Posterior vena cava (tissue), 2 donors: ENCODE results near the gene LRBA. TPM values are rescaled to one million over a fixed set of nuclear protein-coding genes. Genes with fewer than 3 reads are reported as not detected.
A peak's percentile ranks its signal among the peaks of the same experiment; 100 is the strongest.
"Not testable (repeated sequence)": the region's sequence is repeated elsewhere in the genome, so short reads cannot be mapped to it uniquely, and the experiment has no call there.

Experiments used
- DNase-seq: peaks from one replicate; pipeline ENCODE4 v3.0.0-alpha.2; 2020; ENCODE audit warnings: low spot score
- intact Hi-C, 2 donors: fragments of 100-400 bp; cut with DNase I; formaldehyde crosslinking; loops; one replicate each; pipeline versions ENCODE4 v1.14.1 to v1.14.2; 2022 to 2023
- total RNA-seq, 2 donors: library from RNA; stranded (reverse); fragmentation: NEBNext Ultra II Directional; extraction: Animal tissue kit (Norgen Biotek cat#: 25700); gene quantifications; one replicate each; pipeline ENCODE4 v1.2.1, GENCODE V29; 2021
- donor health status: DM: yes; HTN: yes; CAD: no.
- donor health status: DM: yes; HTN: yes; CAD: no.

LRBA gene
- total RNA-seq, 2 donors from 2014 or later = 21.0 to 23.0 TPM

DNA sequence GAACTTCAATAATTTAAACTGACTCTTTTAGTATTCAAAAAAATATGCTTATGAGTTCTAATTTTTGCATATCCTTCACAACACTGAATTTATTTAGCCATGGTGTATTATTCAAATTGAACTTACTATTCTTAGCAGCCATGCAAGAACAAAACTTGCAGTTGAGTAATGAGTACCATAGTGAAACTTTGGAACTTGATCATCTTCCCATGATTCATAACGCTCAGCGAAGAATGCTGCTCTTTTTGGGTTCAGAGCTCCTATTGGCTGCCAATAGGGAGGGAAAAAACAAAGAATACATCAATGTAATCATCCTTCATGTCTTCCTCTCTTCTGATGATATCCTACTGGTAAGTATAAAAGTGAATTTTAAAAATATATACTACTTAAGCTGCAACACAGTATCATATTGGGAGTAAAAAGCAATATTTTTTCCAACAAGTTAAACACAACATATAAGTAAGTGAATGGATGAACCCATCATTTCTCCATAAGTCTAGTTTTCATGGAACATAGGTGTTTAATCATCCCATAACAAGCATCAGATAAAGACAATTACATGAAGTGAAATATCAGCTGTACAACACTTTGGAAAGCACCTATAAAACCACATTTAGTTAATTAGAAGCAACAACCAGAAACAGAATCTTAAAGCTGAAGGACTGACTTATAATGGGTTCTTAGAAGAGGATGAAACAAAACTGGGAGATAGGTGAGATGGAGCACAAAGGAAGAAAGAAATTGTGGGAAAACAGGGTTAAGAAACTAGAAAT, 578.3 kb downstream of the LRBA start:
- DNase-seq = no peak
- intact Hi-C loops = no loop called here

DNA sequence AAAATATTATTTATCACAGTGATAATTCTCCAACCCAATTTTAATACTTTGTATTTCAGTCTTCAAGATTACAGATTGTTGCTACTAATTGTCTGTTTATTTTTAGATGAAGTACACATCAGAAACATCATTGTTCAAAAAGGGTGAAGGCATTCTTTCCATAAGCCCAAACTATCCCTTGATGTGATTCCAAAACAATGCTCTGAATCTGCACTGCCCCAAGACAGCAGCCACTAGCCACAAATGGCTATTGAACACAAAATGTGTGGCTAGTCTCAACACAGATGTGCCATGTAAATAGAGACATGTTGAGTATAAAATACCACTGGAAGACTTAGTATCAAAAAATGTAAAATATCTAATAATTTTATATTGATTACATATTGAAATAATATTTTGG, 583.9 kb downstream of the LRBA start:
- DNase-seq = no peak
- intact Hi-C loops = no loop called here

DNA sequence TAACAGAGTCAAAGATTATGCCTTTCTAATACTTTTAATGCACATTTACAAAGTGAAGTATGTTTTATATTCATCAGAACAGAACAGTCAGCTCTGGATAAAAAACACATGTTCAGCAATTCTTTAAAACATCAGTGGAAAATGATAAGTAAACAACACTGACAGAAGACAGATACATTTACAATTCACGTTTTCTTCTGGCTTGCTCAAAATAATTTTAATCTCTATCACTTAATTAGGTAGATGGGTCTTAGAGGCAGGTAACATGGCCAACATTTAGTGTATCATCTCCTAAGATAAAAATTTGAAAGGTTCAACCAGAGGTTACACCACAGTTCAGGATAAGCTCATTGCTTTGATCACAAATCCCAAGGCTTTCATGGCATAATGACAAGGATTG, 589.9 kb downstream of the LRBA start:
- intact Hi-C loops = loop anchor here in 1 of 2 donors (5.0 kb wide), 1 partner anchor 437 kb away; no protein-coding TSS in a partner anchor
- no peak for DNase-seq

DNA sequence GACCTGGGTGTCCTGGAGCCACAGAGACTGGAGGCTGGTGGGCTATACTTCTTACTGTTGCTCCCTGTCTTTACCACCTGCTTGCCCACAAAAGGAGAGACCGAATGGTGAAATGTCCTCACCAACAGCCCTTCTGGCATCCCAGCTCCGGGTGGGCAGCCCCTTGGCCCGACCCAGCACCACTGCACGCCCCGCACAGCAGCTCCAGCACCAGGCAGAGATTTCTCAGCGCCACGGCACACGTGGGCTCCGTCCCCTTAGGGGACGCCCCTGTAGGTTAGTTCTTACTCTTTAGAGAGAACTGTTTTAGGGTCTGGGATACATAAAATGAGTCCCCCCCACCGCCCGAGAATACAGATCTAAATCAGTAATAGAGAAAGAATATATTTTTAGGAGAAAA, 591.6 kb downstream of the LRBA start:
- intact Hi-C loops = no loop called here

DNA sequence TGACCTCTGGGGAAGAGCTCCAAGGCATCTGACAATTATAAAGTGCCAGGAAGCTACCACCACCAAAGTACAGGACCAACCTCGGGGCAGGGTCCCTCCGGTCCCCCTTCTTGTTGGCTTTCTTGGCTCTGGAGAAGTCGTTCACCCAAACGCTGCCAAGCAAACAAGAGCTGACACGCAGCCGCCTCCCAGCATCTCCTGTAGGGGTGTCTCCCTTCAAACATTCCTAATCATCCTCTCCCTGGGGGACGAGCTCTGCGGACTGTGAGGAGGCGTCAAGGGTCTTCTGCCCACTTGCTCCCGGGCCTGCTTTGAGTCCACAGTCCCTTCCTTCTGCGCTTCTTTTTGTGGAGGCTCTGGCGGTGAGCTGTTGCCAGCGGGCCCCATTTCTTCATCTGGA, 592.0 kb downstream of the LRBA start:
- intact Hi-C loops = no loop called here

More for the DNA sequence above, 591.6 kb downstream of the LRBA start:
- DNase-seq = no peak

DNA sequence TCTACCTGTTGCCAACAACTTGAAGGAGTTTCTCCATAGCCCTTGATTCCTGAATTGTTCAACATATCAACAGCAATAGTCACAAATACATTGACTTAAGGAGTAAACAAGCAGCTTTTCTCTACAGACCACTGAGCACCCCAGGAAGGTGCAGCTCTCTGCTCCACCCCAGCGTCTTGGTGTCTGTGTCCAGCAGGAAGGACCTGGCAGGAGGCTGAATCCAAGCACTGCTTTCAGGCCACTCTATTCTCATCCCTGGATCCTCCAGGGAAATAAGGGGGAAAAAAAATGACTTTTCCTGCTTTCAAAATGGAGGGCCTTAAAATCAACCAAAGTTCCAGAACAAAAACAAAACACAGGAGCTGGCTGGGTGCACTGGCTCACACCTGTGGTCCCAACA, 593.5 kb downstream of the LRBA start:
- intact Hi-C loops = no loop called here
- no peak for DNase-seq

More for the DNA sequence above, 592.0 kb downstream of the LRBA start:
- peak; percentile 71 for DNase-seq

DNA sequence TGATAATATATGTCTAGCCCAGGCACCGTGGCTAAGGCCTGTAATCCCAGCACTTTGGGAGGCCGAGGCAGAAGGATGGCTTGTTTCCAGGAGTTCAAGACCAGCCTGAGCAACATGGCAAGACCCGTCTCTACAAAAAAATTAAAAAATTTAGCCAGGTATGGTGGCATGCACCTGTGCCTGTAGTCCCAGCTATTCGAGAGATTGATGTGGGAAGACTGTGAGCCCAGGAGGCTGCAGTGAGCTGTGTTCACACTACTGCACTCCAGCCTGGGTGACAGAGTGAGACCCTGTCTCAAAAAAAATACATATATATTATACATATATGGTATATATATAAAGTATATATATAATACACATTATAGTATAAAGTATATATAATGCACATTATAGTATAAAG, 595.1 kb downstream of the LRBA start:
- intact Hi-C loops = no loop called here

DNA sequence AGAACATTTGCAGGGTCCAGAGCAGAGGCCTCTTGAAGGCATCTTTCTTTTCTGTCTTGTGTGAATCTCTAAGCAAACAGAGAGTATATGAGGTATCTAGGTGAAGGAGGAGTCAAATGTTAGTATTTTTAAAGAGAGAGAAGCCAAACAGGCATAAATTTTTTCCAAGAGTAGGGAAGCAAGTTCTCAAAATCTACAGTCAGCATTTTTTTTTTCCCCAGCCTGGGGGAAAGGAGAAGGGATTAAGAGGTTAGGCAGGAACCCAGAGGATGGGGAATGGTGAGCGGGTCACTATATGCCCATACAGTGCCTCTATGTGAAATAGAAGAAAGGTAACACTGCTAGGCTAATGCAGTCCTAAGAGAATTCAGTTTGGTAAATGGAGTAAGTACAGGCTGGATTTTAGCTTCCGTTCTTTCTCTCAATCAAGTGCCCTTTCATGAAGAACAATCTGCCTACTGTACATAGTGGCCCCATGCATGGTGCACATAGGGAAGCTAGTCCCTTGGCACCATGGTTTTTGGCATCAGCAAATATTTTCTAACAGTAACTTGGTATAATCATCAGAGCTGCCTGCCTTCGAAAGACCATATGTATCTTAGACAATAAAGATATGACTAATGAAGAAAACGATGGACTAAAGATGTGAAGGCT, 596.2 kb downstream of the LRBA start:
- intact Hi-C loops = no loop called here
- DNase-seq = no peak

More for the DNA sequence above, 595.1 kb downstream of the LRBA start:
- DNase-seq = no peak

DNA sequence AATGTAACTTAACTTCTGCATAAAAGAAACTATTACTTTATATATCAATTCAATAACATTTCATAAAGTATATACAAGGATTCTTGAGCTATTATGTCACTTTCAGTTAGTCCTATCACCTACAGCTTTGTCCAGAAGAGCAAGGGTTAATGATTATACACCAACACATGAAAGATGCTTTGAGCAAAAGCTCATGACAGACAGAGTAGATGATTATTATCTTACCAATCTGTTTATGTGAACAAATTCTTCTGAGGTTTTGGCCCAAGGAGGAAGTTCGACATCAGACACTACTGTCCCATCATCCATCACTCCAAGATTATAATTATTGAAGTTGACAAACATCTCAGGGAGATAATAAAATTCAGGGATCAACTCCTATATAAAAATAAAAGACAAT, 599.9 kb downstream of the LRBA start:
- intact Hi-C loops = no loop called here
- DNase-seq = no peak

DNA sequence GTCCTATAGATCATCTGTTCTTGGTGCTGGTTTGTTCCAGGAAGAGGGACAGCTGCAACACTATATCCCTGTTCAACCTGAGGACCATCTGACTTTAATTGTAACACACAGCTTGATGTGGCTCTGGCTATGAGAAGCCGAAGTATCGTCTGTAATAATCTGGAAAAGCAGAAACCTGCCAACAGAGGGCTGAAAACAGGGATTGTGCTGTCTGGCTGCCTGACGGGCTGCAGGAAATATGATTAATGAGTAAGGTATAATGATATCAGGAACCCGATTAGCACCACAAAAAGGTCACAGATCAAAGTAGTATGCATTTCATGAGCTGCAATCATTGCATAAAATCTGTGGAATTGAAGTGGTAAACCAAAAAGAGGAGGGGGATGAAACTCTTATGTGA, 603.6 kb downstream of the LRBA start:
- intact Hi-C loops = no loop called here
- DNase-seq = no peak

DNA sequence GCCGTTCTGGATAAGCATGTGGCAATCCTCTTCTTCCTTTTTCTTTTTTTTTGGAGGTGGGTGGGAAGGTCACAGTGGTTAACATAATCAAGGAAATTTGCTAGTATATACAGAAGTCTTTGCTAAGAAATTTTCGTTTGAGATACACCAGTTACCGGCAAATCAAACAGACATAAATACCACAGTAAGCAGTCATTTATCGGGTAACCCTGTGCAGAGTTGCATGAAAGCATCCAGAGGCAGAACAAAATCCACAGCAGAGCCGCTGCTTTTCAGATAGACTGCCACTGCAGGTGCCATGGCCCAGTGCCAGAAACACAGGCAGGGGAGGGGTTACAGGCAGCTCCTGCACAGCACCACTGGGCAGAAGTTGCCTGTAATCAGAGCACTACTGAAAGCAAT, 612.2 kb downstream of the LRBA start:
- intact Hi-C loops = no loop called here
- DNase-seq = no peak

DNA sequence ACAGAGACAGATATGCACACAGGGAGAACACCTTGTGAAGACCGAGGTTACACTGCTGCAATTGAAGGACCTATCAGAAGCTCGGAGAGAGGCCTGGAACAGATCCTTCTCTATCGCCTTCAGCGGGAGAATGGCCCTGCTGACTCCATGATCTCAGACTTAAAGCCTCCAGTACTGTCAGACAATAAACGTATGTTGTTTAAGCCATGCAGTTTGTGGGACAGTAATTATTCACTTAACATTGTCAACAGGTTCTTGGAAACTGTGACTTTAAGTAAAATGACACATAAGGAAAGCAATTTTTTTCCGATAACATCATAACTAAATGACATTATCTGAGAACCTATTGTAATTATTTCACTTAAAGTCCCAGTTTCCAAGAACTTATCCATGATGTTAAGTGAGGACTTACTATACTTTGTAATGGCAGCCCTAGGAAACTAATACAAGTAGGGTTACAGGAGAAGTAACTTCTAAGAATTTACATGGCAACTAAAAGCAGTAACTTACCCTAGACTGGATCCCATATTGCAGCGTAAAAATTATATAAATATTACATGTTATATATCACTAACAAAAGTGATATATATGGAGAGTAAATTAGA, 613.9 kb downstream of the LRBA start:
- DNase-seq = no peak
- intact Hi-C loops = no loop called here

DNA sequence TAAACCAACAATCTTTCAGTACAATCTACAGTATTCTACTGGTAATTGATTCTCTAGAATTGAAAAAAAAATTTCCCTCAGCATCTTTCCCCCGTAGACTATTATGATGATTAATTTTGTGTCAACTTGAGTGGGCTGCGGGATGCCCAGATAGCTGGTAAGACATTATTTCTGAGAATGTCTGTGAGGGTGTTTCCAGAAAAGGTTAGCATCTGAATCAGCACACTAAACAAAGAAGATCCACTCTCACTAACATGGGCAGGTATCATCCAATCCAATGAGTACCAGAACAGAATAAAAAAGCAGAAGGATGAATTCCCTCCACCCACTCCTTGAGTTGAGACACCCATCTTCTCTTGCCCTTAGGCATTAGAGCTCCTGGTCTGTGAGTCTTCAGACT, 619.2 kb downstream of the LRBA start:
- DNase-seq = no peak
- intact Hi-C loops = no loop called here

DNA sequence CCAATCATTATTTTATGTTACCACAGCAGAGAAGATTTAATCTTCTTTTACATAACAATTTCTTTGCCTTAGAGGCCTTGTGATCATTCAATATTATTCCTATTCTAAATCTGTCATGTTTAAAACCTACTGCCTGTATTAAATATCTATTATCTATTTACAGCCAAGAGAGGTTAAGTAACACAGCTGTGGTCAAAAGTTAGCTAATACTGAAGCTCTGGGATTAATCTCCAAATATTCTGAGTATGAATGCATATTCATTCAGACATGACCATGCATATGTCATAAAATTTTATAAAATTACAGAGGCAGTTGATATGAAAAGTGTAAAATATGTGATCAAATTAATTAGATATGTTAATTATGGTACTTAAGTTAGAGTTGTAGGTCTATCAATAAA, 621.0 kb downstream of the LRBA start:
- DNase-seq = no peak
- intact Hi-C loops = no loop called here

DNA sequence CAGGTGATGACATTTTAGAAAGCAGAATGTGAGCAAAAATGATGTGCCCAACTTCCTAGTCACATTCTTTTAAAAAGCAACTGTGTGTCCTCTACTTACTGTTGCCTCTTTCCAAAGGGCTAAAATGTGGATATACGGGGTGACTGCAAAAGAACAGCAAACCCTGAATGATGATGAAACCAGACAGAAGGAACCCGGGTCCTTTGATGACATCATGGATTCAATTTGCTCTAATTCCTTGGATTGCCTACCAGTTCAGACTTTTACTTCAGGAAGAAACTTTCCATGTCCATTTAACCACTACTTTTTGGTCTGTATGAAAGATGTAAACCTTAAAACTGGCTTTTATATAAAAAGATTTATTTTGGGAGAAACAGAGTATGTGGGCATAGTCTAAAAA, 624.0 kb downstream of the LRBA start:
- intact Hi-C loops = no loop called here
- DNase-seq = no peak

DNA sequence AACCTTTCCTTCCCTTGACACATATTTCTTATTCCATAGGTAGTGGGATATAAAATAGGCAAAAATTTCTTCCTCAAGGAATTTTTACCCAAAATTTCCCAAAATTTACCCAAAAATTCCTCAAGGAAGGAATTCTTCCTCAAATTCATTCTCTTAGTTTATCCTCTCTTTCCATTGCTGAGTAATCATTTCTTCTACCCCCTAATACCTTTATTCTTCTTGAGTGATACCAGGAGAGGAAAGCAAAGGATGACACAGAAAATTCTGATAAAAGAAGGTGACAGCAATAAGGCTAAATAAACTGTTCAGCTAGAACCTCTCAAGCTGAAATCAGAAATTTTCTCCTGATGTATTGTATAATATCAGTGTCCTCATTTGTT, 624.6 kb downstream of the LRBA start:
- intact Hi-C loops = no loop called here
- no peak for DNase-seq

DNA sequence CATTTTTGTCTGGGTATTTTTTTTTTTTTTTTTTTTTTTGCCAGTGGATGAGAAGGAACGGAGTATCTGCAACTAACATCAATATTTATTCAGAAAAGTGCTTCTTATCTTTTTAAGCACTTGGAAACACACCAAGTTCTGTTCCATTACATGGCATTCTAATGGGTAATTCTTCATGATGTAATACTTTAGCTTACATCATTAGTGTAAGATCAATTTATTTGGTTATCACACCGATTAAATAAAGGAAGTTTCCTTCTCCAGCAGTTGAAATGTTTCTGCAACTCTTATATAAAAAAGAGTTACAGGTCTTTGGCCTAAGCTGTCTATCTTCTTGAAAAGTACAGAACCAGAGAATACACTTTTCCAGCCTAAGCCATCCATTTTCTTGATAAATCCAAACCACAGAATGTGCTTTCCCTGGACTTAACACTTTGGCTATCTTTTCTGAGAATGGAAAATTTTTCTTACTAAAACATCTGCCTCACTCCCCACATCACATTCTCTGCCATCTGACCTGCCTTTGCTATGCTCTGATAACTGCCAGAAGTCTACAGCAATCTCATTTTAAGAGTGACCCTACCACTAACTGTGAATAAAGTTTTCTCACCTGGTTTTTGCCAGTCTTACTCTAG, 625.1 kb downstream of the LRBA start:
- no peak for DNase-seq
- intact Hi-C loops = no loop called here

DNA sequence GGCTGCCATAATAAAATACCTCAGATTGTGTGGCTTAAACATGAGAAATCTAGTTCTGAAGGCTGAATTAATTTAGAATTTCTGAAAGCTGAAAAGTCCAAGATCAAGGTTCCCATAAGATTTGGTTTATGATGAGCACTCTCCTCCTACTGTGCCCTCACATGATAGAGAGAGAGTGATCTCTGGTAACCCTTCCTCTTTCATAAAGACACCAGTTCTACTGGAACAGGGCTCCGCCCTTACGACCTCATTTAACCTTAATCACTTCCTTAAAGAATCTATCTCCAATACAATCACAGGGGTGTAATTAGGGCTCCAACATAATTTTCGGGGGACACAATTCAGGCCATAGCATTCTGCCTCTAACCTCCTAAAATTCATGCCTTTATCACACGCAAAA, 627.1 kb downstream of the LRBA start:
- intact Hi-C loops = no loop called here
- DNase-seq = no peak

DNA sequence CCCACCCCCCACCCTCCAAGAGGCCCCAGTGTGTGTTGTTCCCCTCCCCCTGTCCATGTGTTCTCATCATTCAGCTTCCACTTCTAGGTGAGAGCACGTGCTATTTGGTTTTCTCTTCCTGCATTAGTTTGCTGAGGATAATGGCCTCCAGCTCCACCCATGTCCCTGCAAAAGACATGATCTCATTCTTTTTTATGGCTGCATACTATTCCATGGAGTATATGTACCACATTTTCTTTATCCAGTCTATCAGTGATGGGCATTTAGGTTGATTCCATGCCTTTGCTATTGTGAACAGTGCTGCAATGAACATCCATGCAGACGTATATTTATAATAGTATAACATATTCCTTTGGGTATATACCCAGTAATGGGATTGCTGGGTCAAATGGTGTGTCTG, 628.7 kb downstream of the LRBA start:
- intact Hi-C loops, DNase-seq: not testable (repeated sequence)

DNA sequence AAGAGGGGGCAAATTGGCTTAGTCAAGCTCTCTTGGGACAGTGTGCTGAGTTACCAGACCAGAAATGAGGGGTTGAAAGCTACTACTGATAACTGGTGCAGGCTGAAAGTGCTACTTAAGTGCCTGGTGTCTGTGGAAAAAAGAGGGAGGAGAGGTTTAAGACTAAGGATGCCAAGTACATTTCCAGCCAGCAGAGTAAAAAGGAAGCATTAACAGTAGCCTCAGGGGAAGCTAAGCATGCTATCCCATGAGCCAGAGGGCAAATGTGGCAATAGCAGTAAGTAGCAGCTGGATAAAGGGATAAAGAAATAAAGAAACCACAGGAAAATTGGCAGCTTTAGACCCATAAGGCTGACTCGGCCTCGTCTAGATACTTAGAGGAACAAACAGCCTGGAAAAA, 629.5 kb downstream of the LRBA start:
- no peak for DNase-seq
- intact Hi-C loops = no loop called here
